K562 (cell line): ENCODE measurements around the gene LRMDA. TPM values are rescaled to one million over a fixed set of nuclear protein-coding genes. Genes with fewer than 3 reads are reported as not detected.

Experiments used
- ATAC-seq: fragments of 200-7000 bp; cut with Tn5 transposase; 3 replicates; pipeline ENCODE4 v1.9.1; 2020; ENCODE audit warnings: moderate library complexity
- BruUV-seq: library from RNA; stranded (reverse); fragments of 400-500 nt; replicated peaks from 2 replicates; lab custom pipeline; 2021; lab: Mats Ljungman, UMichigan
- CTCF ChIA-PET: fragments of 300-600 bp; formaldehyde crosslinking; extraction: SDS; loops from one replicate; lab custom pipeline; 2021; ENCODE audit warnings: low intra/inter-chr PET ratio; lab: Yijun Ruan, JAX
- POLR2A ChIA-PET: fragments of 300-600, 350-650 bp; sonication (Branson Sonifier 250); formaldehyde crosslinking; extraction: SDS; loops from one replicate; lab custom pipeline; 2021; ENCODE audit warnings: antibody characterized with exemption, inconsistent platforms; lab: Yijun Ruan, JAX
- DNase-seq, 4 experiments: peaks; one replicate each; pipeline versions ENCODE4 v3.0.0 to v3.0.0-alpha.2; 2011 to 2018; ENCODE audit warnings: low spot score in 3 of 4, mixed read lengths in 3 of 4; ENCODE audit errors: extremely low read depth in 1 of 4
- FAIRE-seq: peaks from 2 replicates; lab custom pipeline; 2011; peaks lifted over from hg19 to GRCh38; lab: Jason Lieb, UNC
- H2AFZ ChIP-seq: 2 replicates; pipeline ENCODE4 v1.6.0; 2011; ENCODE audit warnings: low read depth, low read length, control low read depth, inconsistent platforms
- H3K27ac ChIP-seq: fragments of 200-600 bp; 3 replicates; pipeline ENCODE4 v1.8.0; 2011; ENCODE audit warnings: low read depth, mild to moderate bottlenecking, control low read depth, inconsistent platforms, low read length, moderate library complexity, mixed read lengths; ENCODE audit errors: extremely low read depth
- H3K27me3 ChIP-seq, 2 experiments: fragments of 300-600 bp in 1 of 2; 2 replicates in 1 of 2; 3 replicates in 1 of 2; pipeline versions ENCODE4 v1.6.0 to v1.8.0; 2011; ENCODE audit warnings: inconsistent platforms in 2 of 2, low read length in 2 of 2, mild to moderate bottlenecking in 1 of 2, mixed read lengths in 1 of 2, moderate library complexity in 1 of 2; ENCODE audit not compliant: control insufficient read depth in 2 of 2, insufficient read depth in 2 of 2
- H3K36me3 ChIP-seq: fragments of 300-600 bp; 3 replicates; pipeline ENCODE4 v1.8.0; 2011; ENCODE audit warnings: mild to moderate bottlenecking, low read length, inconsistent platforms; ENCODE audit not compliant: control insufficient read depth, insufficient read depth
- H3K4me1 ChIP-seq, 2 experiments: fragments of 200-600 bp in 1 of 2; replicated peaks in 1 of 2; 2 replicates in 1 of 2; 3 replicates in 1 of 2; pipeline versions ENCODE4 v1.5.1 to v1.8.0; 2011; ENCODE audit warnings: inconsistent platforms in 2 of 2, low read length in 2 of 2, mild to moderate bottlenecking in 1 of 2, mixed read lengths in 1 of 2, moderate library complexity in 1 of 2; ENCODE audit not compliant: control insufficient read depth in 2 of 2, insufficient read depth in 2 of 2
- H3K4me2 ChIP-seq: 2 replicates; pipeline ENCODE4 v1.6.1; 2011; ENCODE audit warnings: low read length, control low read depth, inconsistent platforms, mixed read lengths; ENCODE audit not compliant: insufficient read depth
- H3K4me3 ChIP-seq: fragments of 200-600 bp; sonication (generic), shearing (Covaris generic); 2 replicates; pipeline ENCODE4 v1.5.1; 2016; ENCODE audit warnings: control low read depth, inconsistent platforms
- H3K79me2 ChIP-seq: fragments of 200-600 bp; 3 replicates; pipeline ENCODE4 v1.8.0; 2011; ENCODE audit warnings: low read length, inconsistent platforms; ENCODE audit not compliant: control insufficient read depth, insufficient read depth
- H3K9ac ChIP-seq, 2 experiments: 2 replicates each; pipeline versions ENCODE4 v1.6.0 to v1.6.1; 2011; ENCODE audit warnings: low read depth in 2 of 2, low read length in 2 of 2, control low read depth in 1 of 2, inconsistent platforms in 1 of 2, mild to moderate bottlenecking in 1 of 2, mixed read lengths in 1 of 2; ENCODE audit not compliant: insufficient read depth in 1 of 2
- H3K9me1 ChIP-seq: one replicate; pipeline ENCODE4 v1.6.0; 2011; ENCODE audit warnings: inconsistent platforms, mild to moderate bottlenecking, low read length, moderate library complexity; ENCODE audit not compliant: control insufficient read depth, insufficient read depth
- H3K9me3 ChIP-seq: replicated peaks from 2 replicates; pipeline ENCODE4 v1.5.1; 2011; ENCODE audit warnings: low read depth, low read length, inconsistent platforms; ENCODE audit not compliant: control insufficient read depth, insufficient read depth
- H4K20me1 ChIP-seq: replicated peaks from 2 replicates; pipeline ENCODE4 v1.6.1; 2011; ENCODE audit warnings: low read length, inconsistent platforms, mixed read lengths; ENCODE audit not compliant: control insufficient read depth, insufficient read depth
- ESRRA ChIP-seq: fragments of 450-650 bp; IDR thresholded peaks from 2 replicates; pipeline ENCODE4 v1.6.1; 2014; ENCODE audit warnings: low read depth, mild to moderate bottlenecking, moderate library complexity, borderline replicate concordance
- KLF16 ChIP-seq: IDR thresholded peaks from 2 replicates; pipeline ENCODE4 v1.6.1; 2016; ENCODE audit warnings: antibody characterized with exemption
- RBM22 ChIP-seq: fragments of 200-400 bp; formaldehyde crosslinking; IDR thresholded peaks from 2 replicates; pipeline ENCODE4 v1.6.1; 2018; ENCODE audit warnings: low read length, low read depth; ENCODE audit not compliant: poor library complexity, severe bottlenecking
- TFAM ChIP-seq: fragments of 250-450 bp; sonication (Bioruptor Pico); conservative IDR thresholded peaks from 2 replicates; pipeline ENCODE4 v1.5.0; 2021; ENCODE audit warnings: mild to moderate bottlenecking, moderate library complexity
- ZBTB1 ChIP-seq: sonication (generic); formaldehyde crosslinking; IDR thresholded peaks from 2 replicates; pipeline ENCODE4 v1.8.1; 2023; ENCODE audit warnings: missing genetic modification reagents, low read depth, mild to moderate bottlenecking, borderline replicate concordance
- ZNF143 ChIP-seq: sonication (generic); formaldehyde crosslinking; IDR thresholded peaks from 2 replicates; pipeline ENCODE4 v1.9.0; 2022; ENCODE audit warnings: mild to moderate bottlenecking, missing genetic modification reagents
- WGBS: fragments of 100-300 bp; shearing (Covaris generic); methylation state at CpG from one replicate; pipeline ENCODE4 v1.1.6; 2016; ENCODE audit warnings: low coverage, mixed read lengths; ENCODE audit not compliant: insufficient coverage; ENCODE audit errors: missing lambda C conversion rate; 5-methylcytosine and 5-hydroxymethylcytosine counted together
- in situ Hi-C: fragments of 300-500 bp; cut with MboI; formaldehyde crosslinking; loops from 4 replicates; pipeline ENCODE4 v1.15.0; 2018; ENCODE audit warnings: inconsistent platforms, mixed read lengths
- intact Hi-C: fragments of 100-400 bp; cut with micrococcal nuclease; formaldehyde crosslinking; loops from 2 replicates; pipeline ENCODE4 v1.14.2; 2022
- polyA plus RNA-seq, 8 experiments: library from polyadenylated mRNA; depleted of rRNA in 4 of 8; stranded (reverse) in 5 of 8; unstranded in 3 of 8; fragments of >200 nt; fragmentation: Nextera tagmentation in 2 of 8; fragmentation: Illumina TruSeq in 1 of 8; extraction: Ambion mirVana in 2 of 8; extraction: Trizol in 1 of 8; gene quantifications; 2 replicates each; pipeline versions ENCODE4 v1.2.1 to v1.2.3, GENCODE V29; 2011 to 2014; ENCODE audit warnings: inconsistent platforms in 1 of 8, missing spikeins in 1 of 8
- total RNA-seq, 7 experiments: library from RNA; depleted of rRNA in 6 of 7; stranded (reverse); fragments of >200 nt in 6 of 7; fragmentation: Illumina TruSeq in 2 of 7; extraction: Trizol in 2 of 7; gene quantifications; 2 replicates each; pipeline versions ENCODE4 v1.2.1 to v1.2.3, GENCODE V29; 2011 to 2021; ENCODE audit warnings: low replicate concordance in 1 of 7
- TF ChIP-seq, protein P1 (sequence below): IDR thresholded peaks from 3 replicates; pipeline ENCODE4 v1.6.1; 2011; ENCODE audit warnings: borderline replicate concordance, mild to moderate bottlenecking; ENCODE audit not compliant: insufficient read length, insufficient read depth
- TF ChIP-seq, protein P2 (sequence below): conservative IDR thresholded peaks from 2 replicates; pipeline ENCODE4 v1.6.1; 2011; ENCODE audit warnings: low read depth, mild to moderate bottlenecking, low read length; ENCODE audit not compliant: control insufficient read depth
- TF ChIP-seq, protein P3 (sequence below): fragments of 450-650 bp; conservative IDR thresholded peaks from 2 replicates; pipeline ENCODE4 v1.6.1; 2016; ENCODE audit warnings: missing genetic modification characterization, low read depth, mild to moderate bottlenecking, missing compliant biosample characterization, moderate library complexity

Gene LRMDA
- total and polyA plus RNA-seq, 9 of the 15 experiments (the other 6 are each of a cell fraction or from before 2014, with no cell fraction given): 0.25 TPM; not detected in 8

DNA sequence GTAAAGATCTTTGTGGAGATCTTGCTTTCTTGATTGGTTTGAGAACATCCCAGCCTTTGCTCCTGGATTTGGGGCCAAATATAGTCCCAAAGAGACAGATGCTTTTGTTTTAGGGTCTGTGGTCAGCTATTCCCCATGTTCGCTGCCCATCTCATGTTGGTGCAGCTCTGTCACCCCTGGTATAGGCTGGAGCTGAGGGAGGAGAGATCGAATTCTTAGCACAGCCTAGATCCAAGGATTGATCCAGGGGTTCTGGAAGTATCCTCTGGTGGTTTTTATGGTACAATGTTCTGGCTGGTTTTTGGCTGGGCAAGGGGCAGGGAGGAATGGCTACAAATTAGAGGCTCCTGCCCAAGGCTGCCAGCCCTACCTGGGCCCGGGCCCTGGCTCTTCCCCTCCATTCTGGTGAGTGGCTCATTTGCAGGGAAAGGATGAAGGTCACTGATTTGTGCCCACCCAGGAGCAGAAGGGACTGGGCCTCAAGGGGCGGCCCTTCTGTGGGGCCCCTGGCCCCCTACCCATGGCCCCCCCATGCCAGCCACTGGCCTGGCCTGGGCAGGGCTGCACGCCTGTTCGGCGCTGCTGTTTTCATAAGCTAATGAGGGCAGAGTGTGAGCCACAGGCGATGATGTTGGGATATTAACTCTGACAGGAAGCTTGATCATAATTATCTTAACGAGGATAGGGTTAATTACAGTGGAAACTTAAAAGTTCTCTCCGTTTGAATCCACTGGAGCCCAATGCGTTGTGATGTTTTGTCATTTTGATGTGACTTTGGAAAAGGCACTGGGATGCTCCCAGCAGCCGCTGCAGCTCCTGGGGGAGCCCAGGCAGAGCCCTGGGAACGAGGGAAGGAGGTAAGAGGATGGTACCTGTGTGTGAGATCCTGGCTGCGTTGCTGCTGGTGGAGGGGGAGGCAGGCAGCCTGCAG lies 600.6 kb downstream of the LRMDA start:
- ChIA-PET CTCF (no interaction called here), POLR2A (no interaction called here)
- no peak for ATAC-seq
- H3K36me3 ChIP-seq: no peaks in the 10 kb centered on the region
- H3K4me2 ChIP-seq: no peak overlapping the region
- in situ Hi-C loops (no loop called here), intact Hi-C loops (loop anchor here (10.0 kb wide), 1 partner anchor 627 kb away; the partner anchor contains the start of gene ZNF503)
- H3K4me3 ChIP-seq: no peak overlapping the region
- H3K4me1 ChIP-seq: no peaks in the 10 kb centered on the region
- no peaks in the 10 kb centered on the region for H4K20me1 ChIP-seq
- no peaks in the 10 kb centered on the region for H3K79me2 ChIP-seq
- no peak for FAIRE-seq
- no peak overlapping the region for H3K27ac ChIP-seq
- H3K9ac ChIP-seq: no peak overlapping the region
- peaks cover 4 to 8% of the 10 kb centered on the region in 2 experiments; a peak in 3 of 5 replicates for H3K27me3 ChIP-seq
- WGBS: under 1% methylated on average over 14 of the region's 14 CpGs
- DNase-seq: no peak
- H3K9me1 ChIP-seq: no peaks in the 10 kb centered on the region
- no TSS peak for BruUV-seq
- H3K9me3 ChIP-seq: no peaks in the 10 kb centered on the region; the same call in 1 of the 2 replicates
- no peak overlapping the region for H2AFZ ChIP-seq
- TF ChIP-seq TFAM (CRISPR knock-in tag) (no peak), RBM22 (no peak), ESRRA (no peak), KLF16 (no peak), ZBTB1 (CRISPR knock-in tag) (no peak), ZNF143 (CRISPR knock-in tag) (no peak)
- TF ChIP-seq, protein P1, sequence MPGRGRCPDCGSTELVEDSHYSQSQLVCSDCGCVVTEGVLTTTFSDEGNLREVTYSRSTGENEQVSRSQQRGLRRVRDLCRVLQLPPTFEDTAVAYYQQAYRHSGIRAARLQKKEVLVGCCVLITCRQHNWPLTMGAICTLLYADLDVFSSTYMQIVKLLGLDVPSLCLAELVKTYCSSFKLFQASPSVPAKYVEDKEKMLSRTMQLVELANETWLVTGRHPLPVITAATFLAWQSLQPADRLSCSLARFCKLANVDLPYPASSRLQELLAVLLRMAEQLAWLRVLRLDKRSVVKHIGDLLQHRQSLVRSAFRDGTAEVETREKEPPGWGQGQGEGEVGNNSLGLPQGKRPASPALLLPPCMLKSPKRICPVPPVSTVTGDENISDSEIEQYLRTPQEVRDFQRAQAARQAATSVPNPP: no peak
- TF ChIP-seq, protein P2, sequence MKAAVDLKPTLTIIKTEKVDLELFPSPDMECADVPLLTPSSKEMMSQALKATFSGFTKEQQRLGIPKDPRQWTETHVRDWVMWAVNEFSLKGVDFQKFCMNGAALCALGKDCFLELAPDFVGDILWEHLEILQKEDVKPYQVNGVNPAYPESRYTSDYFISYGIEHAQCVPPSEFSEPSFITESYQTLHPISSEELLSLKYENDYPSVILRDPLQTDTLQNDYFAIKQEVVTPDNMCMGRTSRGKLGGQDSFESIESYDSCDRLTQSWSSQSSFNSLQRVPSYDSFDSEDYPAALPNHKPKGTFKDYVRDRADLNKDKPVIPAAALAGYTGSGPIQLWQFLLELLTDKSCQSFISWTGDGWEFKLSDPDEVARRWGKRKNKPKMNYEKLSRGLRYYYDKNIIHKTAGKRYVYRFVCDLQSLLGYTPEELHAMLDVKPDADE: no peak
- TF ChIP-seq, protein P3, sequence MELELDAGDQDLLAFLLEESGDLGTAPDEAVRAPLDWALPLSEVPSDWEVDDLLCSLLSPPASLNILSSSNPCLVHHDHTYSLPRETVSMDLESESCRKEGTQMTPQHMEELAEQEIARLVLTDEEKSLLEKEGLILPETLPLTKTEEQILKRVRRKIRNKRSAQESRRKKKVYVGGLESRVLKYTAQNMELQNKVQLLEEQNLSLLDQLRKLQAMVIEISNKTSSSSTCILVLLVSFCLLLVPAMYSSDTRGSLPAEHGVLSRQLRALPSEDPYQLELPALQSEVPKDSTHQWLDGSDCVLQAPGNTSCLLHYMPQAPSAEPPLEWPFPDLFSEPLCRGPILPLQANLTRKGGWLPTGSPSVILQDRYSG (tag): no peak
